ENCODE data around the gene GAN. TPM values are rescaled to one million over a fixed set of nuclear protein-coding genes. Genes with fewer than 3 reads are reported as not detected.

GAN gene
- total RNA-seq, 4 donors from 2014 or later = 5.0 to 8.0 (median 6.4) TPM

DNA sequence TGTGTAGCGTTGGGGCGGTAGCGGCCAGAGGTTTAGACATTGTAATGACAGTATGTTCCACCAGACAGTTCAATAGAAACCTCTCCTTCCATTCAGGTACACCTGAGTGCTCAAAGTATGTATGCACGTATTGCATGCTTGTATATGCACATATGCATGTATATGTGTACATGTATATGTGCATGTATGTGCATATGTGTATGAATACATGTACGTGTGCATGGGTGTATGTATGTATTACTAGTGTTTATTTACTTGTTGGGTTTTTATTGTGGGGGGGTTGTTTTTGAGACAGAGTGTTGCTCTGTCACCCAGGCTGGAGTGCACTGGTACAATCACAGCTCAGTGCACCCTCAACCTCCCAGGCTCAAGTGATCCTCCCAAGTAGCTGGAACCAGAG, 46.3 kb upstream of the GAN start:
- no peaks in the 10 kb centered on the region for H3K9me3 ChIP-seq
- H3K27me3 ChIP-seq = no peaks in the 10 kb centered on the region
- H3K4me3 ChIP-seq = no peak overlapping the region
- peaks cover 0 to 3% of the 10 kb centered on the region in 2 donors for H3K4me1 ChIP-seq
- in situ Hi-C loops (cut with MboI; ENCODE audit: low sequenced_read_pairs in 4 of 4) (no loop called here), intact Hi-C loops (cut with DNase I; ENCODE audit: low total_unique reads) (no loop called here)
- ATAC-seq (no peak), DNase-seq (no peak)
- no peak overlapping the region for H3K27ac ChIP-seq
- TF ChIP-seq, protein P1, sequence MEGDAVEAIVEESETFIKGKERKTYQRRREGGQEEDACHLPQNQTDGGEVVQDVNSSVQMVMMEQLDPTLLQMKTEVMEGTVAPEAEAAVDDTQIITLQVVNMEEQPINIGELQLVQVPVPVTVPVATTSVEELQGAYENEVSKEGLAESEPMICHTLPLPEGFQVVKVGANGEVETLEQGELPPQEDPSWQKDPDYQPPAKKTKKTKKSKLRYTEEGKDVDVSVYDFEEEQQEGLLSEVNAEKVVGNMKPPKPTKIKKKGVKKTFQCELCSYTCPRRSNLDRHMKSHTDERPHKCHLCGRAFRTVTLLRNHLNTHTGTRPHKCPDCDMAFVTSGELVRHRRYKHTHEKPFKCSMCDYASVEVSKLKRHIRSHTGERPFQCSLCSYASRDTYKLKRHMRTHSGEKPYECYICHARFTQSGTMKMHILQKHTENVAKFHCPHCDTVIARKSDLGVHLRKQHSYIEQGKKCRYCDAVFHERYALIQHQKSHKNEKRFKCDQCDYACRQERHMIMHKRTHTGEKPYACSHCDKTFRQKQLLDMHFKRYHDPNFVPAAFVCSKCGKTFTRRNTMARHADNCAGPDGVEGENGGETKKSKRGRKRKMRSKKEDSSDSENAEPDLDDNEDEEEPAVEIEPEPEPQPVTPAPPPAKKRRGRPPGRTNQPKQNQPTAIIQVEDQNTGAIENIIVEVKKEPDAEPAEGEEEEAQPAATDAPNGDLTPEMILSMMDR (IDR thresholded peaks at IDR 0.05 in 4 of 5, conservative IDR thresholded peaks at IDR 0.05 in 1 of 5) = no peak
- no peaks in the 10 kb centered on the region for H3K36me3 ChIP-seq

DNA sequence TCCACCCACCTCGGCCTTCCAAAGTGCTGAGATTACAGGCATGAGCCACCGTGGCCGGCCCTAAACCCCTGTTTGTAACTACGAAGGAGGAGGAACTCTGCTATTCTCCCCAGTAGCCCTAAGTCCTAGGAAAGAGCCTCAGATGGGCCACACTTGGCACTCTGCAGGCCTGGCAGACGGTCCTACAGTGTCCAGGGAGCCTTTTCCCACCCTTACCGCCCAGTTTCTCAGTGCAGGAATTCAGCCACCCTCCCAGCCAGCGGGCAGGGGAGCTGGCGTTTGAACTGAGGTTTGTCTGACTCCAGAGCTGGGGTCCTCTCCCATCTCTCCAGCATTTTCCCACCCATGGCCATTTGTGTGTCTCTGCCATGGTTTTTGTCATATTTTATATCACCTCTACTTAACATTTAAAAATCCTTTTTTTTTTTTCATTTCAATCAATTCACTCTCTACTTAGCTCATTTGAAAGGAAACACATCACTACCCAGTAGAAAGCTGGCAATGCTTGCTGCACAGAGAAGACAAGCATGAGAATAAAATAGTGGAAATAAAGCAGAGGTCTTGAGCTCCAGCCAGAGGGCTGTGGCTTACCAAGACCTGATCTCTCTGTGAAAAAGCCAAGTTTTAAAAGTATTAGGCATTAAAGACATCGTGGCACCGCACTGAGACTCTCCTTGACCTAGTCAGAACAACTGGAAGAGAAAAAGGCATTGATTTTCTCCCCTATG, 41.4 kb upstream of the GAN start:
- H3K27me3 ChIP-seq = no peaks in the 10 kb centered on the region
- no peak for ATAC-seq
- no peak for DNase-seq
- no peaks in the 10 kb centered on the region for H3K9me3 ChIP-seq
- H3K4me1 ChIP-seq = no peaks in the 10 kb centered on the region
- no peak for TF ChIP-seq POLR2A (IDR thresholded peaks at IDR 0.05)
- TF ChIP-seq, protein P1 (IDR thresholded peaks at IDR 0.05 in 4 of 5, conservative IDR thresholded peaks at IDR 0.05 in 1 of 5) = no peak
- intact Hi-C loops (cut with DNase I; ENCODE audit: low total_unique reads) (no loop called here), in situ Hi-C loops (cut with MboI; ENCODE audit: low sequenced_read_pairs in 4 of 4) (no loop called here)
- no peak overlapping the region for H3K27ac ChIP-seq
- no peak overlapping the region for H3K4me3 ChIP-seq
- no peaks in the 10 kb centered on the region for H3K36me3 ChIP-seq

DNA sequence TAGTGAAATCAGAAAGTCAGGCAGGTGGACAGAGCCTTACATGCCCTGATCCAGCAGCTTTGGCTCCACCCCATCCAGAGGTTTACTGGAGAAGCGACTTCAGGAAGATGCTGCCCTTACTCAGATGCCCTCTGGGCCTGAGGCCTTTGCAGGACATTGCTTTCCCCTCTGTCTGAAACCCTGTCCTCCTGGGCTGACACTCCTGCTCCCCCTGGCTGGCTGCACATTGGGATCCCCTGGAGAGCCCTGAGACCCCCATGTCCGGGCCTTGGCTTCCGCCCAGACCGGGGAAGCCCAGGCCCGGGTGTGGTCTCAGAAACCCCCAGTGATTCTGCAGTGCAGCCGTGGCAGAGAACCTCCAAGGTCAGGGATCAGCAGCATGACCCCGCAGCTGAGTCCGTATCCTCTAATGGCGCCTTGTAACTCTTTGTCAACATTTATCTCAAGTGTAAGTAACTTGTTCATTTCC, 39.7 kb upstream of the GAN start:
- Histone ChIP-seq H3K27me3 (no peaks in the 10 kb centered on the region), H3K9me3 (no peaks in the 10 kb centered on the region), H3K36me3 (no peaks in the 10 kb centered on the region), H3K4me1 (no peaks in the 10 kb centered on the region), H3K4me3 (no peak overlapping the region), H3K27ac (no peak overlapping the region)
- no peak for DNase-seq
- intact Hi-C loops (cut with DNase I; ENCODE audit: low total_unique reads) = no loop called here
- TF ChIP-seq, protein P1 (IDR thresholded peaks at IDR 0.05 in 4 of 5, conservative IDR thresholded peaks at IDR 0.05 in 1 of 5) = no peak
- no peak for TF ChIP-seq POLR2A (IDR thresholded peaks at IDR 0.05)
- in situ Hi-C loops (cut with MboI; ENCODE audit: low sequenced_read_pairs in 4 of 4) = no loop called here
- ATAC-seq = no peak

DNA sequence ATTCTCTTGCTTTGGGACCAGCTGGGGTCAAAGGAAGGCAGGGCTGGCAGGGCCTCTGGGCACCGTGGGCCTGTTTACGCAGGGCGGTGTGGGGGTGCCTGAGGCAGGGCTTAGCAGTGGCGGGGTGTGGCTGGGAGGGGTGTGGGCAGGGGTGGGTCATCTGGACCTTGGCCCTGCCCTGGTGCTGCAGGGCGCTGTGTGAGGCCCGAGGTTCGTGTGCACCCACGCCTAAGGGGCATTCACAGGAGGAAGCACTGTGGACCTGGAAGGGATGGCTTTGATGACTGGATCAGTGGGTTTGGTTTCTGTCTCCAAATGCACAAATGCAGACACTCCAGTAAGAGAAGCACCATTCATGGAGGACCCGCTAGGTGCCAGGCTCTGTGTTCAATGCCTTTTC, 39.0 kb upstream of the GAN start:
- DNase-seq (no peak), ATAC-seq (no peak)
- Histone ChIP-seq H3K9me3 (no peaks in the 10 kb centered on the region), H3K27me3 (no peaks in the 10 kb centered on the region), H3K4me1 (no peaks in the 10 kb centered on the region), H3K27ac (no peak overlapping the region), H3K4me3 (no peak overlapping the region), H3K36me3 (no peaks in the 10 kb centered on the region)
- in situ Hi-C loops (cut with MboI; ENCODE audit: low sequenced_read_pairs in 4 of 4) = no loop called here
- TF ChIP-seq, protein P1 (IDR thresholded peaks at IDR 0.05 in 4 of 5, conservative IDR thresholded peaks at IDR 0.05 in 1 of 5) = no peak
- no peak for TF ChIP-seq POLR2A (IDR thresholded peaks at IDR 0.05)
- intact Hi-C loops (cut with DNase I; ENCODE audit: low total_unique reads) = no loop called here

DNA sequence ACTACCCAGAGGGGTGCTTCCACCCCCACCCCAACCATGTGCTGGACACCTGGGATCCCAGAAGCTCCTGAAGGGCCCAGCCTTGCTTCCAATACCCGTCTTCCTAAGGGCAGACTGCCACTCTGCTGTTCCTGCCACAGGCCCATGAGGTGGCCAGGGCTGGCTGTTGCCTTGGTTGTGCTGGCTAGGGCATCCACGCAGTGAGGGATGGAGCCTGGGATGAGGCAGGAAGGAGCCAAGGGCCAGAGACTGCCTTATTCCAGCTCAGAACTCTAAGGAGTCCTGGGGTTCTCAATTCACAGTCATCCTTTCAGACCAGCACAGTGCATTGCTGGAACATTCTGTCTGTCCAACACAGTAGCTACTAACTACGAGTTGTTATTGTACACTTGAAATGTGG, 38.4 kb upstream of the GAN start:
- no peaks in the 10 kb centered on the region for H3K9me3 ChIP-seq
- in situ Hi-C loops (cut with MboI; ENCODE audit: low sequenced_read_pairs in 4 of 4) (no loop called here), intact Hi-C loops (cut with DNase I; ENCODE audit: low total_unique reads) (no loop called here)
- ATAC-seq (no peak), DNase-seq (no peak)
- no peaks in the 10 kb centered on the region for H3K4me1 ChIP-seq
- no peak overlapping the region for H3K27ac ChIP-seq
- no peaks in the 10 kb centered on the region for H3K27me3 ChIP-seq
- TF ChIP-seq POLR2A (IDR thresholded peaks at IDR 0.05) = no peak
- no peak overlapping the region for H3K4me3 ChIP-seq
- H3K36me3 ChIP-seq = no peaks in the 10 kb centered on the region
